Ectodermal cell (in vitro differentiated cells): ENCODE measurements around the gene CYBA.

ENCODE experiments used
- H3K27ac ChIP-seq: 2 replicates; pipeline ENCODE4 v1.7.0; 2013; ENCODE audit warnings: mild to moderate bottlenecking, low read depth, low read length; ENCODE audit not compliant: insufficient read depth, poor library complexity, severe bottlenecking
- H3K27me3 ChIP-seq: 2 replicates; pipeline ENCODE4 v1.7.0; 2013; ENCODE audit warnings: mild to moderate bottlenecking, low read length; ENCODE audit not compliant: insufficient read depth, control insufficient read depth, poor library complexity, severe bottlenecking
- H3K36me3 ChIP-seq: one replicate; pipeline ENCODE4 v1.7.0; 2013; ENCODE audit warnings: low read length; ENCODE audit not compliant: control insufficient read depth, insufficient read depth
- H3K4me1 ChIP-seq: one replicate; pipeline ENCODE4 v1.7.0; 2013; ENCODE audit warnings: low read length; ENCODE audit not compliant: control insufficient read depth, insufficient read depth
- H3K4me3 ChIP-seq: 2 replicates; pipeline ENCODE4 v1.7.0; 2013; ENCODE audit warnings: low read depth, low read length, control low read depth; ENCODE audit not compliant: insufficient read depth
- H3K9me3 ChIP-seq: 2 replicates; pipeline ENCODE4 v1.7.0; 2013; ENCODE audit warnings: mild to moderate bottlenecking, low read length, moderate library complexity; ENCODE audit not compliant: control insufficient read depth
- WGBS, 2 experiments: methylation state at CpG; one replicate each; pipeline ENCODE4 v1.1.7; 2013; ENCODE audit warnings: missing lambda C conversion rate in 2 of 2; 5-methylcytosine and 5-hydroxymethylcytosine counted together

The CYBA gene

DNA sequence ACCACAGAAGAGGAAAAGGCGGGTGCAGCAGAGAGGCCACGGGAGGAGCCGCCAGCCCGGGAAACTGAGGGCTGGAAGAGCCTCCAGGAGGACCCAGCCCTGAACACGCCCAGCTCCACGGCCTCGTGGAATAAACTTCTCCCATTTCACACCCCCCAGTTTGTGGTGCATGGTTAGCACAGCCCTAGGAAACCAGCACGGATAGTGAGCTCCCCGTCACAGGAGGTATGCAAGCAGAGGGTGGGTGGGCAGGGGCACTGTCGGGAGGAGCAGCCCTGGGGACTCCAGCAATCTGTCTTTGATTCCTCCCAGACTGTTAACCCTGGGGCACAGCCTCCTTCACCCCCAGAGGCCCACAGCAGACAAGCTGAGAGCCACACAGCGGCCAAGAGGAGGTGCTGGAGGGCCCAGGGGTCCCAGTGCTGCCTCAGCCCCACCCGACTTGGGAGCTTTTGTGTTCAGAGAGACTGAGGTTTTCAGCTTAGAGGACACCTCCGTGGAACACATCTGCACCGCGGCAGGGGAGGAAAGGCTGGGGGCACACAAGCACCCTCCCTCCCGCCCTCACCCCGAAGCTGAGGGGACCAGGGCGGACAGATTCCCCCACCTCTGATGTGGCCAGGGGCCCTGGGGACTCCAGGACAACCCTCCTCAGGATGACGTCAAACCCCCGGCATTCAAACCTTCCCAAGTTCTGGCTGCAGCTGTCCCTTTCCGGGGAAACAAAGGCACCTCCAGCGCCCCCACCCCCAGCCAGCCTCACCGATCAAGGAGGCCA lies 14.2 kb downstream of the CYBA start:
- H3K27ac ChIP-seq: no peak overlapping the region
- H3K9me3 ChIP-seq: no peaks in the 10 kb centered on the region
- 79 to 80% methylated on average over 23 of the region's 23 CpGs for WGBS, 2 experiments
- H3K36me3 ChIP-seq: peaks cover 2% of the 10 kb centered on the region
- peaks cover 30% of the 10 kb centered on the region for H3K27me3 ChIP-seq
- peaks cover 10% of the 10 kb centered on the region for H3K4me1 ChIP-seq
- no peak overlapping the region for H3K4me3 ChIP-seq

- WGBS, 2 experiments: 90 to 93% methylated on average over 17 of the region's 17 CpGs
- Histone ChIP-seq H3K27ac (no peak overlapping the region), H3K4me3 (no peak overlapping the region), H3K9me3 (no peaks in the 10 kb centered on the region), H3K4me1 (peaks cover 10% of the 10 kb centered on the region), H3K36me3 (peaks cover 2% of the 10 kb centered on the region), H3K27me3 (peaks cover 30% of the 10 kb centered on the region)
Measured at GRCh38 chr16:88635671-88636319, 15.1 kb downstream of the CYBA start.

DNA sequence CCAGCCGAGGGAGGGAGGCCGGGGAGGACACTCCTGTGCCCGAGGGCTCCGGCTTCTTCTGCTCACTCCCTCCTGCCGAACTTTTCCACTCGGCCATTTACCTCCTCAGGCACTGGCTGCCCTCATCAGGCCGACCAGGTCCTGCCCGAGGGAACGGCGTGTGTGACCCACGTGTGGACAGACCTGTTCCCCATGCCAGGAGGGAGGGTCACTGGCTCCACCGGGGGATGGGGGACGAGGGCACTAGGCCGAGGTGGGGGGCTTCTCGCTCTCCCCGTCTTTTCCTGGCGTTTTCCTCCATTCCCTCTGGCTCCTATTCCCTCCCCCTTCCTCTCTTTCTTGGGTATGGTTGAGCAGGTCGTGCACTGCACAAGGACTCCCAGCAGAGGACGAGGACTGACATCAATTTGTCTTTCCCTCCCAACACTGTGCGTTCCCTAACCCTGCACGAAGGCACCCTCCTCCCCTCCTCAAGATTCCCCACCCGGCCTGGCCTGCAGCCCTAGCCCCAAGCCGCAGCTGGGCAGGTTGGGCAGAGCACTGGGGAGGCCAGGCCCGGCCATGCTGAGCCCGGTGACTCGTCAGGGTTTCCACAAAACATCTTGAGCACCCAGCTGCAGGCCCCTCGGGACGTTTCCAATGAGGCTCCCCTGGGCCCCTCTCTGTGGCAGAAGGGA lies 15.7 kb downstream of the CYBA start:
- peaks cover 30% of the 10 kb centered on the region for H3K27me3 ChIP-seq
- WGBS, 2 experiments: 31 to 32% methylated on average over 28 of the region's 28 CpGs

DNA sequence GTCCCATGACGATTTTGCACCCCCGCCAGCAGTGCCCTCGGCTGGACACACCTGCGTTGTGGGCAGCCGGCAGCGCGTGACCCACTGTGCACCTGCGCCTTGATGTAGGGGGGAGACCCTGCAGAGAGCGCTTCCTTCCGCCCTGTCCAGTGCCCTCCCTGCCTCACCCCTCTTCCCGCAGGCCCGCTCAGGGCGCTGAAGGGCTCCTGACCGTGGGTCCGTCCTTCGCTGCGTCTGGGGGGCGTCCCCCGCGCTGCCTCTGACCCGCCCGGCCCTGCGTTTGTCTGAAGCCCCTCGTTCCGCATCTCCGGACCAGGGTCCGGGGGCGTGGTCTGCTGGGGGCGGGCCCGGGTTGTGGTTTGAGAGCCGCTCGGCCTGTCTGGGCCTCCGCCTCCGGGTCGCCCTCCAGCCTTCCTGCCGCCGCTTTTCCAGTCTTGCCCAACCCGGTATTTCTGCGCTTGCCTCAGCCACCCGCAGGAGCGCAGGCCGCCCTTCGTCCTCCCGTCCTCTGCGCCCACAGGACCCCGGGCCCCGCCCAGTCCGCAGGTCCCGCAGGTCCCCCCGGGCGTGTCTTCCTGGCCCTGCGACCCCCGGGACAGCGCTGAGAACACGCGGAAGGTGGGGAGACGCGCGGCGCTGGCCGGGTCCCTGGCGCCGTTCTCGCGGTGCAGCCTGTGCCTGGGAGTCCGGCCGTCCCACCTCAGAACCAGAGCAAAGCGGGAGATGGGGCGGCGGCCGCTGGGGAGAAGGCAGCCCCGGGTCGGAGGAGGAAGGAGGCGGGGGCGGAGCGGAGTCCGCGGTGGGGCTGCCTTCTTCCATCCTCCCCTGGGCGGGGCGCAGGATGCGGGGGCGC lies 16.5 kb downstream of the CYBA start:
- Histone ChIP-seq H3K27me3 (peaks cover 27% of the 10 kb centered on the region), H3K9me3 (no peaks in the 10 kb centered on the region), H3K4me3 (peak overlapping the region; percentile 43), H3K4me1 (peaks cover 10% of the 10 kb centered on the region), H3K27ac (no peak overlapping the region), H3K36me3 (peaks cover 2% of the 10 kb centered on the region)
- WGBS, 2 experiments: 3% methylated on average over 82 of the region's 82 CpGs

More for the DNA sequence above, 15.7 kb downstream of the CYBA start:
- H3K36me3 ChIP-seq: peaks cover 2% of the 10 kb centered on the region
- H3K4me3 ChIP-seq: peak overlapping the region; percentile 43
- H3K27ac ChIP-seq: no peak overlapping the region
- peaks cover 10% of the 10 kb centered on the region for H3K4me1 ChIP-seq
- no peaks in the 10 kb centered on the region for H3K9me3 ChIP-seq

GRCh38 chr16:88633684-88634140 lies 17.1 kb downstream of the CYBA start:
- Histone ChIP-seq H3K36me3 (peaks cover 2% of the 10 kb centered on the region), H3K4me3 (no peak overlapping the region), H3K27ac (no peak overlapping the region)

DNA sequence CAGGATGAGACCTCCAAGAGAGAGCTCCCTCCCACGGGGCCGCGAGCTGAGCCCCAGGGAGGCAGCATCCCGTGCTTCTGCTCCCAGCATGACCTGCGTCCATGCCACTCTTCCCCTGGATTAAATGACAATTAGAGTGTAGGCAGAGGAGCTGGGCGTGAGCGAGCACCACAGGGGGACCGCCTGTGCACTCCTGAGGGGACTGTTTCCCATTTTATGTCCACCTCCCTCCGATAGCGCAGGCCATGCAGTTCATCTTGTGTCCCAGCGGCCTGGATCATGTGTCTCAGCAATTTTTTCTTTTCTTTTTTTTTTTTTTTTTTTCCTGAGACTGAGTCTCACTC lies 18.3 kb downstream of the CYBA start:
- Histone ChIP-seq H3K4me3 (no peak overlapping the region), H3K36me3 (peaks cover 2% of the 10 kb centered on the region), H3K27me3 (peaks cover 21% of the 10 kb centered on the region), H3K9me3 (no peaks in the 10 kb centered on the region), H3K4me1 (peaks cover 10% of the 10 kb centered on the region), H3K27ac (no peak overlapping the region)
- 91 to 93% methylated on average over 11 of the region's 11 CpGs for WGBS, 2 experiments

More at GRCh38 chr16:88633684-88634140, 17.1 kb downstream of the CYBA start:
- 48 to 51% methylated on average over 23 of the region's 23 CpGs for WGBS, 2 experiments
- Histone ChIP-seq H3K9me3 (no peaks in the 10 kb centered on the region), H3K4me1 (peaks cover 10% of the 10 kb centered on the region), H3K27me3 (peaks cover 21% of the 10 kb centered on the region)

DNA sequence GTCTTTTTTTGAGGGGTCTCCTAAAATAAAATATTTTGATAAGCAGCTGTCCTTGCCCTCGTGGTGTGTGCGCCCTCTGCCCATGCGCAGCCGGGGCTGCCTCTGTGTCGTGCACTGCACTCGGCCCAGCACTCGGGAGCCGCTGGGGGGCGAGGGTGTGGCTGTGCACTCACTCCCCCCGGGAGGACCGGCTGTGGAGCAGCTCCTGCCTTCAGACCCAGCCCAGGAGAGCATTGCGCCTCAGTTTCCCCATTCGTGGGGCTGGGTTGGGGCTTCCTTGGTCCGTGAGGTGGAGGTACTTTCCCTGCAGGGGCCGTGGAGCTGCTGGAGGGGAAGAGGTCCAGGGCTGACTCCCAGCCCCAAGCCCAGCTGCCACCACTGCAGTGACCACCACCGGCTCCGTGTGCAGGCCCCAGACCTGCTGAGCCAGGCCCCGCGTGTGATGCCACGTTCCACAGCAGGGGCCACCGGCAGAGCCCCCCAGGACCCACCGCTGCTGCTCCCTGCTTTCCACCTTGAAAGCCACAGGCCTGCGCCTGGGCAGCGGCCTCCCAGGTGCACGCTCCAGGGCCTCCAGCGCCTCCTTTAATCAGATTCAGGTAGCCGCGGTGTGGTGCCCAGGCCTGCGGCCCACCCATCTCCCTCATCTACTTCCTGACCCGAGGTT lies 18.8 kb downstream of the CYBA start:
- Histone ChIP-seq H3K36me3 (peaks cover 2% of the 10 kb centered on the region), H3K27ac (no peak overlapping the region), H3K27me3 (peaks cover 21% of the 10 kb centered on the region), H3K4me3 (no peak overlapping the region), H3K4me1 (peaks cover 10% of the 10 kb centered on the region), H3K9me3 (no peaks in the 10 kb centered on the region)
- 92 to 93% methylated on average over 30 of the region's 30 CpGs for WGBS, 2 experiments

- Histone ChIP-seq H3K27me3 (peaks cover 21% of the 10 kb centered on the region), H3K9me3 (no peaks in the 10 kb centered on the region), H3K36me3 (peaks cover 2% of the 10 kb centered on the region), H3K4me1 (peaks cover 10% of the 10 kb centered on the region), H3K4me3 (no peak overlapping the region), H3K27ac (no peak overlapping the region)
- 77 to 83% methylated on average over 13 to 16 of the region's 16 CpGs for WGBS, 2 experiments
Measured at GRCh38 chr16:88631384-88631783, 19.5 kb downstream of the CYBA start.

- peaks cover 2% of the 10 kb centered on the region for H3K36me3 ChIP-seq
- H3K27ac ChIP-seq: no peak overlapping the region
- H3K9me3 ChIP-seq: no peaks in the 10 kb centered on the region
- peaks cover 21% of the 10 kb centered on the region for H3K27me3 ChIP-seq
- peaks cover 10% of the 10 kb centered on the region for H3K4me1 ChIP-seq
- WGBS, 2 experiments: 94 to 95% methylated on average over 23 of the region's 23 CpGs
- no peak overlapping the region for H3K4me3 ChIP-seq
Measured at GRCh38 chr16:88630941-88631340, 19.9 kb downstream of the CYBA start.
